HAP-1 (cell line): Measurements from ENCODE around the gene NSG1.
"Not testable (repeated sequence)": the region's sequence is repeated elsewhere in the genome, so short reads cannot be mapped to it uniquely, and the experiment has no call there.

Experiments used
- DNase-seq, 2 experiments: peaks; one replicate each; pipeline ENCODE4 v3.0.0-alpha.2; 2016 to 2020; ENCODE audit warnings: low spot score in 2 of 2
- H3K27me3 ChIP-seq: fragments of 250-450 bp; sonication (Bioruptor Pico); 2 replicates; pipeline ENCODE4 v1.5.1; 2020; ENCODE audit warnings: low read depth, mild to moderate bottlenecking, moderate library complexity
- H3K36me3 ChIP-seq: fragments of 250-450 bp; sonication (Bioruptor Pico); replicated peaks from 2 replicates; pipeline ENCODE4 v1.5.1; 2020; ENCODE audit warnings: mild to moderate bottlenecking
- H3K4me1 ChIP-seq: fragments of 250-450 bp; sonication (Bioruptor Pico); 2 replicates; pipeline ENCODE4 v1.5.1; 2020; ENCODE audit warnings: mild to moderate bottlenecking
- H3K4me3 ChIP-seq: fragments of 250-450 bp; sonication (Bioruptor Pico); 2 replicates; pipeline ENCODE4 v1.5.1; 2020; ENCODE audit warnings: mild to moderate bottlenecking, moderate library complexity
- H3K9me3 ChIP-seq: fragments of 250-450 bp; sonication (Bioruptor Pico); 2 replicates; pipeline ENCODE4 v1.5.1; 2020; ENCODE audit warnings: mild to moderate bottlenecking, moderate library complexity
- in situ Hi-C: fragments of 300-500 bp; cut with MboI; formaldehyde crosslinking; loops from 3 replicates; pipeline ENCODE4 v1.14.3; 2020; ENCODE audit warnings: low sequenced_read_pairs, inconsistent platforms, mixed read lengths

NSG1 gene

DNA sequence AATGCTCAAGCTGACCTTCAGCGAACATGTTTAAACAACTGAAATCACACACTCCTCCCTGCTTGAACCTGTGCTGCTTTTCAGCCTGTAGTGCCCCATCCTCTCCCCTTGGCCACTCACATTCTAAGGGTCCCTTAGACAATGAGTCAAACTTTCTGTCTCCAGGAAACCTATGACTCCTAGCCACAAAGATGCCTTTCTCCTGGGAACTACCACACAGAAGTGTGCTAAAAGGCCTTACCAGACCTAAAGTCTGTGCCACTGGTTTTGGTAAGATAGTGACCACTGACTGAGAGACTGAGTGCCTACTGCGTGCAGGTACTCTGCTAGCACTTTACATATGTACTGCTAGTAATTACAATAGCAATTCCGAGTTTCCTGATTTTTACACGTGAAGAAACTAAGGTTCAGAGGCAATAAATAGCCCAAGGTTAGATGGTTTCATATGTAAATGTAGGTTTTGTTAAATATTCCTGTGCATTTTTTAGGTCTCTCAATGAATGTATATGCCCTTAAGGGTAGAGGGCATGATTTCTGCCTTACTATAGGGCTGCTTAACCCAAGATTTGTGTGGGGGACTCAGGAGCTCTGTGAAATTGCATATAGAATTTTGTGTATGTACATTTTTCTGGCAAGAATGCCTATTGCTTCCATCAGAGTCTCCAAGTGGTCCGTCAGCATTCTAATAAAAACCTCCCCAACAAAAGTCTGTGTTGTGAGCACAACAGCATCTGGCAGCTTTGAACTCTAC, 71.1 kb downstream of the NSG1 start:
- Histone ChIP-seq H3K4me3 (no peak overlapping the region), H3K9me3 (no peaks in the 10 kb centered on the region), H3K4me1 (peaks cover 46% of the 10 kb centered on the region), H3K36me3 (peaks cover 19% of the 10 kb centered on the region), H3K27me3 (no peaks in the 10 kb centered on the region)
- peak; percentile 42 to 91 for DNase-seq
- in situ Hi-C loops: no loop called here

- H3K4me1 ChIP-seq: peaks cover 50% of the 10 kb centered on the region
- H3K4me3 ChIP-seq: no peak overlapping the region
- H3K9me3 ChIP-seq: no peaks in the 10 kb centered on the region
- H3K36me3 ChIP-seq: peaks cover 13% of the 10 kb centered on the region
- DNase-seq: no peak
- no peaks in the 10 kb centered on the region for H3K27me3 ChIP-seq
- in situ Hi-C loops: no loop called here
Observed at GRCh38 chr4:4459181-4459580, 72.3 kb downstream of the NSG1 start.

GRCh38 chr4:4460759-4461158, 73.9 kb downstream of the NSG1 start:
- no peak for DNase-seq
- no peaks in the 10 kb centered on the region for H3K9me3 ChIP-seq
- H3K4me1 ChIP-seq: peaks cover 50% of the 10 kb centered on the region
- H3K27me3 ChIP-seq: no peaks in the 10 kb centered on the region
- H3K36me3 ChIP-seq: peaks cover 16% of the 10 kb centered on the region
- H3K4me3 ChIP-seq: no peak overlapping the region
- in situ Hi-C loops: no loop called here

GRCh38 chr4:4461178-4461577, 74.3 kb downstream of the NSG1 start:
- peaks cover 19% of the 10 kb centered on the region for H3K36me3 ChIP-seq
- no peak overlapping the region for H3K4me3 ChIP-seq
- no peaks in the 10 kb centered on the region for H3K27me3 ChIP-seq
- DNase-seq: no peak
- in situ Hi-C loops: no loop called here
- H3K4me1 ChIP-seq: peaks cover 50% of the 10 kb centered on the region
- H3K9me3 ChIP-seq: no peaks in the 10 kb centered on the region

DNA sequence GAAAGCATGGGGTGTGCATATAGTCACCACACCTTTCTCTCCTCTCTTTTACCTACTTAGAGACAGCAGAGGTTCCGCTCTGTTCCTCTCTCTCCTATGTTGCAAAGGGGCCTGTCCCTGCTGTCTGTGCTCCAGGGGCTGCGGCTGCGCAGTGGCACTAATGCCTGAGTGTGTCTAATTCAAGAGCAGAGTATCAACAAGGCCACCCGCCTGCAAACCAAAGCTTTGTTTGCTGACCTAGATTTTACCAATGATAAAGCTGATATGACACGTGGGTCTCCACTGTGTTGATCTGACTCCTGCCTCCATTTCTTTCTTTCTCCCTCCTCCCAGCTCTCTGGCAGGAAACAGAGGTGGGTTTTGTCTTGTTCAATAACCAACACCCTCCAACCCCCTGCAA, 74.9 kb downstream of the NSG1 start:
- in situ Hi-C loops: no loop called here
- no peak overlapping the region for H3K4me3 ChIP-seq
- H3K4me1 ChIP-seq: peaks cover 50% of the 10 kb centered on the region
- peaks cover 23% of the 10 kb centered on the region for H3K36me3 ChIP-seq
- no peaks in the 10 kb centered on the region for H3K27me3 ChIP-seq
- no peaks in the 10 kb centered on the region for H3K9me3 ChIP-seq
- DNase-seq: peak; percentile 8 to 50

DNA sequence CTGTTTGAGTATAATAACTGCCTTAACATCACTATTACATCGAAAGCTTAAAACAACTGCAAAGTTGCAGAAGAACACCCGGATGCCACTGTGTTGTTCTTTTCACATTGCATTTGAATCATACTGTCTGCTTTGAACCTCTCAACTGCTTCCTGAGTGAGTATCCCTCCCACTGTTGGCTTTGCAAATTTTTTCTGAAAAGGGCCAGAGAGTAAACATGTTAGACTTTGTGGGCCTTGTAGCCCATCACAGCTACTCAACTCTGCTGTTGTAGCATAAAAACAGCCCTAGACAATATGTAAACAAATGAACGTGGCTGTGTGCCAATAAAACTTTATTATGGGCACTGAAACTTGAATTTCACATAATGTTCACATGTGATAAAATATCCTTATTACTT, 76.1 kb downstream of the NSG1 start:
- H3K36me3 ChIP-seq: peaks cover 23% of the 10 kb centered on the region

DNA sequence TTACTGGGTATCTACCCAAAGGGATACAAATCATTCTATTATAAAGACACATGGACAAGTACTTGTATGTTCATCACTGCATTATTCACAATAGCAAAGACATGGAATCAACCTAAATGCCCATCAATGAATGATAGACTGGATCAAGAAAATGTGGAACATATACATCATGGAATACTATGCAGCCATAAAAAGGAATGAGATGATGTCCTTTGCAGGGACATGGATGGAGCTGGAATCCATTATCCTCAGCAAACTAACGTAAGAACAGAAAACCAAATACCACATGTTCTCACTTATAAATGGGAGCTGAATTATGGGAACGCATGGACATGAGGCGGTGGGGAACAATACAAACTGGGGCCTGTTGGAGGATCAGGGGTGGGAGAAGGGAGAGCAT, 78.3 kb downstream of the NSG1 start:
- H3K9me3 ChIP-seq, DNase-seq, H3K27me3 ChIP-seq, in situ Hi-C loops, H3K4me3 ChIP-seq: not testable (repeated sequence)
- peaks cover 19% of the 10 kb centered on the region for H3K4me1 ChIP-seq
- H3K36me3 ChIP-seq: peaks cover 26% of the 10 kb centered on the region

More for the DNA sequence above, 76.1 kb downstream of the NSG1 start:
- Histone ChIP-seq H3K4me3 (no peak overlapping the region), H3K27me3 (no peaks in the 10 kb centered on the region), H3K9me3 (no peaks in the 10 kb centered on the region), H3K4me1 (peaks cover 41% of the 10 kb centered on the region)
- no peak for DNase-seq
- in situ Hi-C loops: no loop called here
